ENCODE results near the gene LRRC37A2. TPM values are rescaled to one million over a fixed set of nuclear protein-coding genes. Genes with fewer than 3 reads are reported as not detected.
"Not testable (repeated sequence)": the region's sequence is repeated elsewhere in the genome, so short reads cannot be mapped to it uniquely, and the experiment has no call there.

LRRC37A2 gene
- total and polyA plus RNA-seq, 10 of the 15 experiments (the other 5 are each of a cell fraction or from before 2014, with no cell fraction given), result 2.8 to 10.5 (median 5.9) TPM

DNA sequence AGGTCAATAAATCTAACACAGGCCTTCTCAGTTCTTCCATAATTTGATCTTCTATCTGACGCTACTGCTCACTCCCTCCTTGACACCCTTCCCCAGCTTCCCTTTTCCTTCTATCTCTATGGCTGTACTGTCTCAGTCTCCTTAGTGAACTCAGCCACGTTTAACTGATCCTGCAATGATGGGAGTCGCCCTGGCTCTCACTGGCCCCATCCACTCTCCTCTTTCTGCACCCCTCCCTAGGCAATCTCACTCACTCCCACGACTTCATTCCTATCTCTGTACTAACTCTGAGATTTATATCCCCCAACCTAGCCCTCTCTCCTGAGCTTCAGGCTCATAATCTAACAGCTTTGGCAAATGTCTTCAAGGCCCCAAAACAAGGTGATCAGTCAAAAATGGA is 59.5 kb downstream of the LRRC37A2 start:
- H2AFZ ChIP-seq (ENCODE audit: control insufficient read depth, low read depth, low read length); H3K4me1 ChIP-seq (ENCODE audit: control insufficient read depth, insufficient read depth, low read length); in situ Hi-C loops (cut with MboI); SMC1A ChIA-PET (ENCODE audit: uncharacterized antibody, unreplicated experiment); H3K36me3 ChIP-seq (ENCODE audit: control insufficient read depth in 2 of 2, insufficient read depth in 2 of 2, low read length in 1 of 2); intact Hi-C loops (cut with micrococcal nuclease; ENCODE audit: unreplicated experiment); H3K4me3 ChIP-seq; POLR2A ChIA-PET; RAD21 ChIA-PET (ENCODE audit: unreplicated experiment); H3K79me2 ChIP-seq (ENCODE audit: control insufficient read depth, insufficient read depth, low read length); DNase-seq (ENCODE audit: low read depth, low spot score); H3K9ac ChIP-seq (ENCODE audit: control insufficient read depth, insufficient read depth, low read length); H3K27me3 ChIP-seq (replicated peaks in 1 of 2; ENCODE audit: control insufficient read depth in 2 of 2, insufficient read depth in 2 of 2, low read length in 1 of 2); H3K9me3 ChIP-seq (replicated peaks; ENCODE audit: control insufficient read depth, insufficient read depth, low read length); H3K4me2 ChIP-seq (ENCODE audit: control insufficient read depth, insufficient read depth); H4K20me1 ChIP-seq (ENCODE audit: control insufficient read depth, insufficient read depth); H3K27ac ChIP-seq (ENCODE audit: control insufficient read depth, insufficient read depth); ATAC-seq; CTCF ChIA-PET: not testable (repeated sequence)
- BruUV-seq (replicated peaks), result TSS peak; percentile 55
- peak; percentile 88 for FAIRE-seq
- no CpG with 5 or more reads among the region's 4 CpGs for WGBS (ENCODE audit: insufficient coverage, insufficient replicate concordance, low lambda C conversion rate, missing lambda C conversion rate)

GRCh38 chr17:46579083-46580075 is 67.1 kb downstream of the LRRC37A2 start, which contains the start of gene ARL17A:
TSS of gene ARL17A (minus strand) at chr17:46579691. CDS start at chr17:46576322, 3,369 bp downstream.
- in situ Hi-C loops (cut with MboI); H3K4me2 ChIP-seq (ENCODE audit: control insufficient read depth, insufficient read depth); H3K4me1 ChIP-seq (ENCODE audit: control insufficient read depth, insufficient read depth, low read length); CTCF ChIA-PET; H3K79me2 ChIP-seq (ENCODE audit: control insufficient read depth, insufficient read depth, low read length); H3K36me3 ChIP-seq (ENCODE audit: control insufficient read depth in 2 of 2, insufficient read depth in 2 of 2, low read length in 1 of 2); H3K9ac ChIP-seq (ENCODE audit: control insufficient read depth, insufficient read depth, low read length); DNase-seq (ENCODE audit: low read depth, low spot score); POLR2A ChIA-PET; intact Hi-C loops (cut with micrococcal nuclease; ENCODE audit: unreplicated experiment); SMC1A ChIA-PET (ENCODE audit: uncharacterized antibody, unreplicated experiment); H3K27ac ChIP-seq (ENCODE audit: control insufficient read depth, insufficient read depth); H4K20me1 ChIP-seq (ENCODE audit: control insufficient read depth, insufficient read depth); H3K4me3 ChIP-seq; H3K9me3 ChIP-seq (replicated peaks; ENCODE audit: control insufficient read depth, insufficient read depth, low read length); H2AFZ ChIP-seq (ENCODE audit: control insufficient read depth, low read depth, low read length); RAD21 ChIA-PET (ENCODE audit: unreplicated experiment); H3K27me3 ChIP-seq (replicated peaks in 1 of 2; ENCODE audit: control insufficient read depth in 2 of 2, insufficient read depth in 2 of 2, low read length in 1 of 2): not testable (repeated sequence)
- ATAC-seq (peak; percentile 93), FAIRE-seq (peak; percentile 100)
- BruUV-seq (replicated peaks), result TSS peak; percentile 88
- 0% methylated on average over 5 of the region's 65 CpGs for WGBS (ENCODE audit: insufficient coverage, insufficient replicate concordance, low lambda C conversion rate, missing lambda C conversion rate)

DNA sequence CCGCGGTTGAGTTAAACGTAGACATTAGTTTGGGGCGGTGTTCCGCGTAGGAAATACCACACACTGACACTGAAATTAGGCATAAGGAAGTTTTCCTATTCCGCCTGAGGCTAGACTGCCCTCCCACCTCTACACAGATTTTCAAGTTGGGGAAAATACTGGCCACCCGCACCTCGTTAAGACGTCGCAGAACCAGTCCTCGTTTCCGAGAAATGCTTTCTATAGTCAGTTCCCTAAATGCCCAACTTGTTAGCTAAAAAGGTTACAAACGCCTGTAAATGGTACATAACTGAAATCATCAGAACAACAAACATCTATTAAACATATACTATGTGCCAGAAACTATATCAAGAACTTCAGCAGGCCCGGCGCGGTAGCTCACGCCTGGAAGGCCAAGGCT is 67.8 kb downstream of the LRRC37A2 start:
- ATAC-seq, result peak; percentile 11; the same call in 2 of the 3 replicates
- H3K4me2 ChIP-seq (ENCODE audit: control insufficient read depth, insufficient read depth); H3K27me3 ChIP-seq (replicated peaks in 1 of 2; ENCODE audit: control insufficient read depth in 2 of 2, insufficient read depth in 2 of 2, low read length in 1 of 2); H3K27ac ChIP-seq (ENCODE audit: control insufficient read depth, insufficient read depth); H3K36me3 ChIP-seq (ENCODE audit: control insufficient read depth in 2 of 2, insufficient read depth in 2 of 2, low read length in 1 of 2); H3K9me3 ChIP-seq (replicated peaks; ENCODE audit: control insufficient read depth, insufficient read depth, low read length); H4K20me1 ChIP-seq (ENCODE audit: control insufficient read depth, insufficient read depth); intact Hi-C loops (cut with micrococcal nuclease; ENCODE audit: unreplicated experiment); RAD21 ChIA-PET (ENCODE audit: unreplicated experiment); in situ Hi-C loops (cut with MboI); SMC1A ChIA-PET (ENCODE audit: uncharacterized antibody, unreplicated experiment); CTCF ChIA-PET; DNase-seq (ENCODE audit: low read depth, low spot score); BruUV-seq (replicated peaks); H3K9ac ChIP-seq (ENCODE audit: control insufficient read depth, insufficient read depth, low read length); H2AFZ ChIP-seq (ENCODE audit: control insufficient read depth, low read depth, low read length); H3K79me2 ChIP-seq (ENCODE audit: control insufficient read depth, insufficient read depth, low read length); H3K4me3 ChIP-seq; H3K4me1 ChIP-seq (ENCODE audit: control insufficient read depth, insufficient read depth, low read length); POLR2A ChIA-PET; FAIRE-seq: not testable (repeated sequence)
- 25% methylated on average over 4 of the region's 18 CpGs for WGBS (ENCODE audit: insufficient coverage, insufficient replicate concordance, low lambda C conversion rate, missing lambda C conversion rate)

- H3K4me1 ChIP-seq (ENCODE audit: control insufficient read depth, insufficient read depth, low read length); H3K79me2 ChIP-seq (ENCODE audit: control insufficient read depth, insufficient read depth, low read length); intact Hi-C loops (cut with micrococcal nuclease; ENCODE audit: unreplicated experiment); H3K27ac ChIP-seq (ENCODE audit: control insufficient read depth, insufficient read depth); H4K20me1 ChIP-seq (ENCODE audit: control insufficient read depth, insufficient read depth); SMC1A ChIA-PET (ENCODE audit: uncharacterized antibody, unreplicated experiment); DNase-seq (ENCODE audit: low read depth, low spot score); H3K27me3 ChIP-seq (replicated peaks in 1 of 2; ENCODE audit: control insufficient read depth in 2 of 2, insufficient read depth in 2 of 2, low read length in 1 of 2); in situ Hi-C loops (cut with MboI); CTCF ChIA-PET; H3K9me3 ChIP-seq (replicated peaks; ENCODE audit: control insufficient read depth, insufficient read depth, low read length); H2AFZ ChIP-seq (ENCODE audit: control insufficient read depth, low read depth, low read length); BruUV-seq (replicated peaks); FAIRE-seq; RAD21 ChIA-PET (ENCODE audit: unreplicated experiment); H3K4me2 ChIP-seq (ENCODE audit: control insufficient read depth, insufficient read depth); POLR2A ChIA-PET; ATAC-seq; H3K4me3 ChIP-seq; H3K36me3 ChIP-seq (ENCODE audit: control insufficient read depth in 2 of 2, insufficient read depth in 2 of 2, low read length in 1 of 2); H3K9ac ChIP-seq (ENCODE audit: control insufficient read depth, insufficient read depth, low read length): not testable (repeated sequence)
- no CpG with 5 or more reads among the region's 3 CpGs for WGBS (ENCODE audit: insufficient coverage, insufficient replicate concordance, low lambda C conversion rate, missing lambda C conversion rate)
Observed at GRCh38 chr17:46585444-46585843, 73.2 kb downstream of the LRRC37A2 start.
